ENCODE results near the gene WASF2. TPM values are rescaled to one million over a fixed set of nuclear protein-coding genes. Genes with fewer than 3 reads are reported as not detected.
"Not testable (repeated sequence)": the region's sequence is repeated elsewhere in the genome, so short reads cannot be mapped to it uniquely, and the experiment has no call there.

Gene WASF2
- polyA plus RNA-seq, 1 experiment = 62.7 TPM

DNA sequence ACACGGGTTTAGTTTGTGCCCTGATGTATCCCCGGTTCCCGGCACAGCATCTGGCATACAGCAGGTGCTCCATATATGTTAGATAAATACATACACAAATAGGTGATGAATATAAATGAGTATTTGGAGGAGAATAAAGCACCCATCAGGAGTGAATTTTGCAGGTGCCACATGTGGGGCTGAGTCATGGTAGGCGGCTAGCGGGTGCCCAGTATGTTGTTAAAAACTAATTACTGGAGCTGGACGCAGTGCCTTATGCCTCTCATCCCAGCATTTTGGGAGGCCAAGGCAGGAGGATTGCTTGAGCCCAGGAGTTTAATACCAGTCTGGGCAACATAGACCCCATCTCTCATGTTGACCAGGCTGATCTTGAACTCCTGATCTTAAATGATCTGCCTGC is 16.7 kb upstream of the WASF2 start:
- DNase-seq (ENCODE audit: low read depth, low spot score) = no peak
- TF ChIP-seq, protein P1, sequence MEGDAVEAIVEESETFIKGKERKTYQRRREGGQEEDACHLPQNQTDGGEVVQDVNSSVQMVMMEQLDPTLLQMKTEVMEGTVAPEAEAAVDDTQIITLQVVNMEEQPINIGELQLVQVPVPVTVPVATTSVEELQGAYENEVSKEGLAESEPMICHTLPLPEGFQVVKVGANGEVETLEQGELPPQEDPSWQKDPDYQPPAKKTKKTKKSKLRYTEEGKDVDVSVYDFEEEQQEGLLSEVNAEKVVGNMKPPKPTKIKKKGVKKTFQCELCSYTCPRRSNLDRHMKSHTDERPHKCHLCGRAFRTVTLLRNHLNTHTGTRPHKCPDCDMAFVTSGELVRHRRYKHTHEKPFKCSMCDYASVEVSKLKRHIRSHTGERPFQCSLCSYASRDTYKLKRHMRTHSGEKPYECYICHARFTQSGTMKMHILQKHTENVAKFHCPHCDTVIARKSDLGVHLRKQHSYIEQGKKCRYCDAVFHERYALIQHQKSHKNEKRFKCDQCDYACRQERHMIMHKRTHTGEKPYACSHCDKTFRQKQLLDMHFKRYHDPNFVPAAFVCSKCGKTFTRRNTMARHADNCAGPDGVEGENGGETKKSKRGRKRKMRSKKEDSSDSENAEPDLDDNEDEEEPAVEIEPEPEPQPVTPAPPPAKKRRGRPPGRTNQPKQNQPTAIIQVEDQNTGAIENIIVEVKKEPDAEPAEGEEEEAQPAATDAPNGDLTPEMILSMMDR (IDR thresholded peaks at IDR 0.05; ENCODE audit: low read depth, low read length) = no peak
- Histone ChIP-seq H3K27me3 (ENCODE audit: control insufficient read depth, insufficient read depth, low read length) (no peaks in the 10 kb centered on the region), H3K4me3 (ENCODE audit: low read depth, low read length) (no peak overlapping the region), H3K9me3 (ENCODE audit: control insufficient read depth, insufficient read depth, low read length) (no peaks in the 10 kb centered on the region), H3K27ac (ENCODE audit: low read depth, low read length) (no peak overlapping the region)
- ChIA-PET CTCF (interaction anchor here (0.6 kb wide), 1 partner anchor 69 kb away, joined by 6 read pairs; no protein-coding TSS in a partner anchor), POLR2A (no interaction called here)

DNA sequence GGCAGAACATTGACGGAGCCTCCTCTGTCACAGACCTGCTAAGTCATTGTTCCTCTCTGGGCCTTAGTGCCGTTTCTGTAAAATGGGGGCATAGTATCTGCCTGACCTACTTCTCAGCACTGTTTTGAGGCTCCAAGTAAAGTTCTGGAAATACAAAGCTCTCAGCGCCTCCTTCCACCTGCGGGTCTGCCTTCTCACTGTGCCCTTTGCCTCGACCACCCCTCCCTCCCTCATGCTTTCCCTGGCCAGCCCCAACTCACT is 15.4 kb upstream of the WASF2 start:
- ChIA-PET POLR2A (no interaction called here), CTCF (interaction anchor here (1.2 to 1.8 kb wide), 3 partner anchors 15 to 99 kb away, joined by 3 to 8 read pairs (median 4); partner anchors contain the start of genes AHDC1 and WASF2)
- TF ChIP-seq, protein P1 (IDR thresholded peaks at IDR 0.05; ENCODE audit: low read depth, low read length) = no peak

DNA sequence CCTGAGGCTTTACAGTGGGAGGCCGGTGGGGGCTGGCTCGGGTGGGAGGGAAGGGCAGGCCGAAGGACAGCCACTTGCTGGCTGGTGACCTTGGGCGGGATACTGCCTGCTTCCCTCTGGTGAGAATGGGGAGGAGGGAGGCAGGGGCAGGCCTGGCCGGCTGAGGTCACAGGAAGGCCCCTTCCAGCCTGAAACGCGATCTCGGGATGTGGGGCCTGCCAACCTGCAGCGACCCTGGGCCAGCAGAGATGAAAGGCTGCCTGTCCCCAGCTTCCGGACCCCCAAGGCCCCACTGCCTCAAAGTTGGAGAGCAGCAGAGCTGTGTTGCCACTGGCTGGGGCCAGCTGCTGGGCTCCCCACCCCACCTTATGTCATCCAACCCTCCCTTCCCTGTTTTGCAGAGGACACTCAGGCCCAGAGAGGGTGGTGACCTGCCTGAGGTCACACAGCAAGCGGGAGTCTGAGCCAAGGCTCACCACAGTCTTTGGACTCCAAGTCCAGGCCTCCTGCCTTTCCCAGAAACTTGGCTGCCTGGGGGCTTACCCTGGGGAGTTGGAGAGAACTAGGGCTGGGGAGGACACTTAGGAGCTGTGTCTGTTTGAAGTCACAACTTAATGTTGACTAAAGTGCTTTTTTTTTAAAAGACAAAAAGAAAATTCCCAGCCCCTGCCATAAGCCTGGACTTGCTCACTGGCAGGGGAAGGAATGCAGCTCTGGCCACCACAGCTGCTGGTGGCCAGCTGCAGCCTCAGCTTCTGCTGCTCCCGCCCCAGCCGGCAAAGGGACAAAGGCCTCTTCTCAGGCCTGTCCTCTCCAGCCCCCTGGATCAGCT is 14.8 kb upstream of the WASF2 start:
- no peak overlapping the region for H3K4me3 ChIP-seq (ENCODE audit: low read depth, low read length)
- CTCF ChIA-PET = interaction anchor here (1.2 to 1.8 kb wide), 4 partner anchors 15 to 102 kb away, joined by 3 to 8 read pairs (median 4); partner anchors contain the start of genes AHDC1 and WASF2
- no peaks in the 10 kb centered on the region for H3K27me3 ChIP-seq (ENCODE audit: control insufficient read depth, insufficient read depth, low read length)
- H3K27ac ChIP-seq (ENCODE audit: low read depth, low read length) = peak overlapping the region; percentile 65
- no peaks in the 10 kb centered on the region for H3K9me3 ChIP-seq (ENCODE audit: control insufficient read depth, insufficient read depth, low read length)
- POLR2A ChIA-PET = no interaction called here
- DNase-seq (ENCODE audit: low read depth, low spot score) = no peak
- TF ChIP-seq, protein P1 (IDR thresholded peaks at IDR 0.05; ENCODE audit: low read depth, low read length) = no peak

More for the DNA sequence above, 15.4 kb upstream of the WASF2 start:
- no peak overlapping the region for H3K27ac ChIP-seq (ENCODE audit: low read depth, low read length)
- H3K27me3 ChIP-seq (ENCODE audit: control insufficient read depth, insufficient read depth, low read length) = no peaks in the 10 kb centered on the region
- H3K4me3 ChIP-seq (ENCODE audit: low read depth, low read length) = no peak overlapping the region
- no peak for DNase-seq (ENCODE audit: low read depth, low spot score)
- no peaks in the 10 kb centered on the region for H3K9me3 ChIP-seq (ENCODE audit: control insufficient read depth, insufficient read depth, low read length)

DNA sequence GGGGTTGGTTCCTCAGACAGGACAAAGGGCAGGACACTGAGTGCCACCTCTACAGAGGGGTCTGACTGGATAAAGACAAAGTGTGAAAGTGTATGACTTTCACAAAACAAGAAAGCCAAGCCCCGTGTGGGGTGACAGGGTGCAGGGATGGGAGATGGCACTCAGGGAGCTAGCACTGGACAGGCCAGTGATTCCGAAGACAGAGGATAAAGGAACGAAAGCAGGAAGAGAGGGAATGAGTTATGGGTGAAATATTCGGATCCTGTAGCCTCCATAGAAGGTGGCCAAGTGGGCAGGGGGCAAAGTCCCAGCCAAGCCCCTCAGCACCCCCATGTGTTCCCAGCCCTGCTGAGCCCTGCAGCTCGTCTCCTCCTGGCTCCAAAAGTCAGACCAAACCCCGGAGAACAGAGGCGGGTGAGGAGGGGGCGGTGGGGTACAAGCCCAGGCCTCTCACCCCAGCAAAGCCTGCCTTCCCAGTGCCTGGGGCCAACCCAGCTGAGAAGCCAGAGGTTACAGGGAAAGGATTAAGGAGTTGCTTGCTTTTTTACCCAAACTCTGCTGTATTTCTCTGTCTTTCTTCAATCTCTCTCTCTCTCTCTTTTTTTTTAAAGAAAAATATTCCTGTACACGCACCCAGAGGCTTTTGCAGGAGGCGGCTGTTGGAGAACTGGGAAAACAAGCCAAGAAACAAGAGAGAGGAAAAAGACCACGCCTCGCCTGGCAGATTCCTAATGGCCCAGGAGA is 14.0 kb upstream of the WASF2 start:
- Histone ChIP-seq H3K4me3 (ENCODE audit: low read depth, low read length) (no peak overlapping the region), H3K27me3 (ENCODE audit: control insufficient read depth, insufficient read depth, low read length) (no peaks in the 10 kb centered on the region), H3K27ac (ENCODE audit: low read depth, low read length) (peak overlapping the region; percentile 68), H3K9me3 (ENCODE audit: control insufficient read depth, insufficient read depth, low read length) (no peaks in the 10 kb centered on the region)
- CTCF ChIA-PET = interaction anchor here (1.3 to 1.8 kb wide), 2 partner anchors 53 to 103 kb away, joined by 5 to 8 read pairs; no protein-coding TSS in a partner anchor
- no peak for DNase-seq (ENCODE audit: low read depth, low spot score)
- TF ChIP-seq, protein P1 (IDR thresholded peaks at IDR 0.05; ENCODE audit: low read depth, low read length) = no peak
- POLR2A ChIA-PET = no interaction called here

DNA sequence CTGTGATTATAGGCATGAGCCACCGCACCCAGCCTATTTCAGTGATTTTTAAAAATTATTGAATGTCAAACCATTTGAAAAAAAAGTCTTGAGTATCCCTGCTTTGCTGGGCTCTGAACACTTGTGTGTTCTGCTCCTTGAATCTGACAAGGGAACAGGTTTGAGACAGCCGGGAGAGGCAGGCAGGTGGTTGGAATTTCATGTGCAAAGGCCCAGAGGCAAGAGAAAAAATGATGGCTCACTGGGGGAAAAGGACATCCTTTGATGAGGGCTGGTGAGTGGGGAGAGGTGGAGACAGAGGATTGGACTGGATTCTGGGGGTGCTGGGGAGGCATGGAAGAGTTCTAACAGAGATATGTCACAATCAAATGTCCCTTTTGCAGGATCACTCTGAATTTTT is 13.1 kb upstream of the WASF2 start:
- ChIA-PET POLR2A (no interaction called here), CTCF (interaction anchor here (0.6 to 1.2 kb wide), 2 partner anchors 54 to 206 kb away, joined by 3 to 4 read pairs; no protein-coding TSS in a partner anchor)
- Histone ChIP-seq H3K27ac (ENCODE audit: low read depth, low read length) (no peak overlapping the region), H3K9me3 (ENCODE audit: control insufficient read depth, insufficient read depth, low read length) (no peaks in the 10 kb centered on the region), H3K27me3 (ENCODE audit: control insufficient read depth, insufficient read depth, low read length) (no peaks in the 10 kb centered on the region), H3K4me3 (ENCODE audit: low read depth, low read length) (no peak overlapping the region)
- TF ChIP-seq, protein P1 (IDR thresholded peaks at IDR 0.05; ENCODE audit: low read depth, low read length) = no peak
- DNase-seq (ENCODE audit: low read depth, low spot score) = no peak

DNA sequence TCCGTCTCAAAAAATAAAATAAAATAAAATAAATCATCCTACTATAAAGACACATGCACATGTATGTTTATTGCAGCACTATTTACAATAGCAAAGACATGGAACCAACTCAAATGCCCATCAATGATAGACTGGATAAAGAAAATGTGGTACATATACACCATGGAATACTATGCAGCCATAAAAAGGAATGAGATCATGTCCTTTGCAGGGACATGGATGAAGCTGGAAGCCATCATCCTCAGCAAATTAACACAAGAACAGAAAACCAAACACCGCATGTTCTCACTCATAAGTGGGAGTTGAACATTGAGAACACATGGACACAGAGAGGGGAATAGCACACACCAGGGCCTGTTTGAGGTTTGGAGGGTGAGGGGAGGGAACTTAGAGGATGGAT is 11.2 kb upstream of the WASF2 start:
- H3K27ac ChIP-seq (ENCODE audit: low read depth, low read length); CTCF ChIA-PET; H3K27me3 ChIP-seq (ENCODE audit: control insufficient read depth, insufficient read depth, low read length); H3K4me3 ChIP-seq (ENCODE audit: low read depth, low read length); DNase-seq (ENCODE audit: low read depth, low spot score); POLR2A ChIA-PET; H3K9me3 ChIP-seq (ENCODE audit: control insufficient read depth, insufficient read depth, low read length): not testable (repeated sequence)

Data from AG04450 (cell line).